Breast epithelium (tissue), 4 donors: ENCODE results near the gene SSH2. TPM values are rescaled to one million over a fixed set of nuclear protein-coding genes. Genes with fewer than 3 reads are reported as not detected.

ENCODE experiments used
- DNase-seq, 2 donors: peaks; one replicate each; pipeline ENCODE4 v3.0.0-alpha.2; 2019; ENCODE audit warnings: low spot score in 2 of 2
- H3K27ac ChIP-seq, 2 donors: fragments of 200-600 bp; sonication (generic) in 1 of 2; one replicate each; pipeline ENCODE4 v1.5.1; 2016 to 2019; ENCODE audit warnings: mild to moderate bottlenecking in 1 of 2
- H3K27me3 ChIP-seq, 2 donors: fragments of 200-600 bp; sonication (generic) in 1 of 2; one replicate each; pipeline versions ENCODE4 v1.5.1 to v1.6.0; 2017 to 2019; ENCODE audit warnings: control low read depth in 1 of 2, mild to moderate bottlenecking in 1 of 2
- H3K36me3 ChIP-seq: fragments of 200-600 bp; one replicate; pipeline ENCODE4 v1.5.1; 2019
- H3K4me1 ChIP-seq, 2 donors: fragments of 200-600 bp; sonication (generic); one replicate each; pipeline ENCODE4 v1.5.1; 2016 to 2019; ENCODE audit warnings: control low read depth in 1 of 2
- H3K4me3 ChIP-seq, 3 donors: fragments of 200-600 bp; sonication (generic); 1 replicate in 2 of 3; 2 replicates in 1 of 3; pipeline ENCODE4 v1.5.1; 2016 to 2019; ENCODE audit warnings: mild to moderate bottlenecking in 3 of 3, moderate library complexity in 2 of 3
- H3K9me3 ChIP-seq, 2 donors: fragments of 200-600 bp; sonication (generic) in 1 of 2; one replicate each; pipeline ENCODE4 v1.5.1; 2016 to 2019; ENCODE audit warnings: control low read depth in 1 of 2
- CTCF ChIP-seq, 3 donors: fragments of 450-650 bp; IDR thresholded peaks; one replicate each; pipeline ENCODE4 v1.5.1; 2016 to 2017; ENCODE audit warnings: antibody characterized with exemption in 3 of 3, mild to moderate bottlenecking in 3 of 3, moderate library complexity in 3 of 3
- POLR2A ChIP-seq: fragments of 450-650 bp; IDR thresholded peaks from one replicate; pipeline ENCODE4 v1.6.1; 2016; ENCODE audit warnings: antibody characterized with exemption, mild to moderate bottlenecking, moderate library complexity
- POLR2AphosphoS5 ChIP-seq, 3 donors: sonication (generic); formaldehyde crosslinking; IDR thresholded peaks; one replicate each; pipeline ENCODE4 v1.6.1; 2017; ENCODE audit warnings: antibody characterized with exemption in 3 of 3
- intact Hi-C: fragments of 100-400 bp; cut with DNase I; formaldehyde crosslinking; loops from one replicate; pipeline ENCODE4 v1.15.1; 2023; ENCODE audit warnings: low total_unique reads
- total RNA-seq, 3 donors: library from RNA; depleted of rRNA; stranded (reverse); fragments of >200 nt; gene quantifications; one replicate each; pipeline ENCODE4 v1.1.0, GENCODE V29; 2016

Gene SSH2
- total RNA-seq, 3 donors from 2014 or later: 23.0 to 64.2 (median 25.9) TPM

- Histone ChIP-seq H3K36me3 (no peaks in the 10 kb centered on the region), H3K27me3 (no peaks in the 10 kb centered on the region), H3K4me1 (no peaks in the 10 kb centered on the region), H3K4me3 (peak overlapping the region in 2 of 3 donors; percentile 0 to 20), H3K27ac (peak overlapping the region; percentile 36 to 65), H3K9me3 (no peaks in the 10 kb centered on the region)
- peak in 1 of 2 donors; percentile 26 for DNase-seq
- intact Hi-C loops: no loop called here
- TF ChIP-seq POLR2A (no peak), POLR2AphosphoS5 (IDR thresholded peaks at IDR 0.05) (peak in 2 of 3 donors; percentile 34 to 82)
Measured at GRCh38 chr17:29722411-29723198, 207.4 kb downstream of the SSH2 start.

GRCh38 chr17:29720551-29720950 lies 209.5 kb downstream of the SSH2 start:
- no peak for DNase-seq
- no peaks in the 10 kb centered on the region for H3K36me3 ChIP-seq
- H3K4me1 ChIP-seq: no peaks in the 10 kb centered on the region
- intact Hi-C loops: no loop called here
- no peak overlapping the region for H3K27ac ChIP-seq
- no peaks in the 10 kb centered on the region for H3K9me3 ChIP-seq
- TF ChIP-seq CTCF (IDR thresholded peaks at IDR 0.05) (no peak), POLR2AphosphoS5 (IDR thresholded peaks at IDR 0.05) (no peak), POLR2A (no peak)
- H3K4me3 ChIP-seq: no peak overlapping the region
- no peaks in the 10 kb centered on the region for H3K27me3 ChIP-seq

GRCh38 chr17:29719469-29719868 lies 210.6 kb downstream of the SSH2 start:
- H3K4me3 ChIP-seq: no peak overlapping the region
- TF ChIP-seq CTCF (IDR thresholded peaks at IDR 0.05) (no peak), POLR2A (no peak), POLR2AphosphoS5 (IDR thresholded peaks at IDR 0.05) (no peak)
- H3K27ac ChIP-seq: no peak overlapping the region
- H3K4me1 ChIP-seq: no peaks in the 10 kb centered on the region
- H3K36me3 ChIP-seq: no peaks in the 10 kb centered on the region
- DNase-seq: no peak
- no peaks in the 10 kb centered on the region for H3K9me3 ChIP-seq
- no peaks in the 10 kb centered on the region for H3K27me3 ChIP-seq
- intact Hi-C loops: no loop called here

GRCh38 chr17:29718446-29719039 lies 211.5 kb downstream of the SSH2 start:
- Histone ChIP-seq H3K27me3 (no peaks in the 10 kb centered on the region), H3K9me3 (no peaks in the 10 kb centered on the region), H3K36me3 (no peaks in the 10 kb centered on the region), H3K4me1 (no peaks in the 10 kb centered on the region), H3K4me3 (no peak overlapping the region), H3K27ac (no peak overlapping the region)
- TF ChIP-seq POLR2A: no peak
- TF ChIP-seq POLR2AphosphoS5 (IDR thresholded peaks at IDR 0.05): no peak
- no peak for TF ChIP-seq CTCF (IDR thresholded peaks at IDR 0.05)
- intact Hi-C loops: no loop called here
- DNase-seq: no peak

- H3K27me3 ChIP-seq: no peaks in the 10 kb centered on the region
- TF ChIP-seq POLR2A (no peak), POLR2AphosphoS5 (IDR thresholded peaks at IDR 0.05) (no peak), CTCF (IDR thresholded peaks at IDR 0.05) (no peak)
- H3K27ac ChIP-seq: no peak overlapping the region
- no peaks in the 10 kb centered on the region for H3K36me3 ChIP-seq
- H3K9me3 ChIP-seq: no peaks in the 10 kb centered on the region
- DNase-seq: no peak
- intact Hi-C loops: no loop called here
- H3K4me3 ChIP-seq: no peak overlapping the region
- H3K4me1 ChIP-seq: no peaks in the 10 kb centered on the region
Measured at GRCh38 chr17:29717817-29718216, 212.2 kb downstream of the SSH2 start.
